GM18951 (cell line): ENCODE results near the gene TTC21B.

Experiments used
- POLR2A ChIP-seq: IDR thresholded peaks from 4 replicates; pipeline ENCODE4 v1.6.1; 2011; ENCODE audit warnings: mild to moderate bottlenecking; ENCODE audit not compliant: insufficient read length, insufficient read depth; ENCODE audit errors: extremely low read depth
- in situ Hi-C: fragments of 300-500 bp; cut with MboI; formaldehyde crosslinking; loops from one replicate; pipeline ENCODE4 v1.12.0; 2022; ENCODE audit warnings: low sequenced_read_pairs, mixed read lengths, inconsistent platforms; ENCODE audit not compliant: unreplicated experiment

TTC21B gene

GRCh38 chr2:165864296-165864695 is 89.3 kb downstream of the TTC21B start:
- in situ Hi-C loops = loop anchor here (25.0 kb wide), 1 partner anchor 452 kb away; no protein-coding TSS in a partner anchor
- TF ChIP-seq POLR2A = no peak

GRCh38 chr2:165863810-165864261 is 89.7 kb downstream of the TTC21B start:
- TF ChIP-seq POLR2A = no peak
- in situ Hi-C loops = loop anchor here (25.0 kb wide), 1 partner anchor 452 kb away; no protein-coding TSS in a partner anchor

GRCh38 chr2:165861083-165861482 is 92.5 kb downstream of the TTC21B start:
- in situ Hi-C loops = loop anchor here (25.0 kb wide), 1 partner anchor 449 kb away; no protein-coding TSS in a partner anchor

- in situ Hi-C loops = loop anchor here (25.0 kb wide), 1 partner anchor 447 kb away; no protein-coding TSS in a partner anchor
Observed at GRCh38 chr2:165859723-165860122, 93.9 kb downstream of the TTC21B start.

- TF ChIP-seq POLR2A = no peak
- in situ Hi-C loops = loop anchor here (25.0 kb wide), 1 partner anchor 446 kb away; no protein-coding TSS in a partner anchor
Observed at GRCh38 chr2:165857876-165858275, 95.7 kb downstream of the TTC21B start.

- no peak for TF ChIP-seq POLR2A
- in situ Hi-C loops = loop anchor here (25.0 kb wide), 1 partner anchor 440 kb away; no protein-coding TSS in a partner anchor
Observed at GRCh38 chr2:165852394-165852793, 101.2 kb downstream of the TTC21B start.

GRCh38 chr2:165847001-165847400 is 106.6 kb downstream of the TTC21B start:
- in situ Hi-C loops = no loop called here
- no peak for TF ChIP-seq POLR2A

- TF ChIP-seq POLR2A = no peak
- in situ Hi-C loops = no loop called here
Observed at GRCh38 chr2:165846056-165846455, 107.5 kb downstream of the TTC21B start.

GRCh38 chr2:165844216-165844615 is 109.4 kb downstream of the TTC21B start:
- TF ChIP-seq POLR2A = no peak
- in situ Hi-C loops = no loop called here

- in situ Hi-C loops = no loop called here
Observed at GRCh38 chr2:165843351-165843750, 110.2 kb downstream of the TTC21B start.

GRCh38 chr2:165840333-165840958 is 113.1 kb downstream of the TTC21B start:
- no peak for TF ChIP-seq POLR2A
- in situ Hi-C loops = no loop called here

More at GRCh38 chr2:165843351-165843750, 110.2 kb downstream of the TTC21B start:
- TF ChIP-seq POLR2A = no peak

- in situ Hi-C loops = no loop called here
- TF ChIP-seq POLR2A = no peak
Observed at GRCh38 chr2:165839610-165840009, 114.0 kb downstream of the TTC21B start.

- no peak for TF ChIP-seq POLR2A
- in situ Hi-C loops = no loop called here
Observed at GRCh38 chr2:165837122-165837521, 116.5 kb downstream of the TTC21B start.

GRCh38 chr2:165835363-165835762 is 118.2 kb downstream of the TTC21B start:
- in situ Hi-C loops = no loop called here
- no peak for TF ChIP-seq POLR2A

GRCh38 chr2:165833156-165833555 is 120.4 kb downstream of the TTC21B start:
- in situ Hi-C loops = no loop called here
- TF ChIP-seq POLR2A = no peak

- no peak for TF ChIP-seq POLR2A
- in situ Hi-C loops = no loop called here
Observed at GRCh38 chr2:165827921-165828276, 125.7 kb downstream of the TTC21B start.
